OCI-LY3 (cell line): Measurements from ENCODE around the gene ARL13A.

Experiments used
- EZH2phosphoT487 ChIP-seq: fragments of 200-600 bp; shearing (Covaris generic); IDR thresholded peaks from 2 replicates; pipeline ENCODE4 v1.6.1; 2018; ENCODE audit warnings: antibody characterized with exemption, mixed run types, low read depth
- TF ChIP-seq, protein P1 (sequence below): fragments of 200-600, 300-600 bp; sonication (generic); IDR thresholded peaks from 2 replicates; pipeline ENCODE4 v1.5.1; 2014; ENCODE audit warnings: antibody characterized with exemption, low read length, low read depth

- TF ChIP-seq, protein P1, sequence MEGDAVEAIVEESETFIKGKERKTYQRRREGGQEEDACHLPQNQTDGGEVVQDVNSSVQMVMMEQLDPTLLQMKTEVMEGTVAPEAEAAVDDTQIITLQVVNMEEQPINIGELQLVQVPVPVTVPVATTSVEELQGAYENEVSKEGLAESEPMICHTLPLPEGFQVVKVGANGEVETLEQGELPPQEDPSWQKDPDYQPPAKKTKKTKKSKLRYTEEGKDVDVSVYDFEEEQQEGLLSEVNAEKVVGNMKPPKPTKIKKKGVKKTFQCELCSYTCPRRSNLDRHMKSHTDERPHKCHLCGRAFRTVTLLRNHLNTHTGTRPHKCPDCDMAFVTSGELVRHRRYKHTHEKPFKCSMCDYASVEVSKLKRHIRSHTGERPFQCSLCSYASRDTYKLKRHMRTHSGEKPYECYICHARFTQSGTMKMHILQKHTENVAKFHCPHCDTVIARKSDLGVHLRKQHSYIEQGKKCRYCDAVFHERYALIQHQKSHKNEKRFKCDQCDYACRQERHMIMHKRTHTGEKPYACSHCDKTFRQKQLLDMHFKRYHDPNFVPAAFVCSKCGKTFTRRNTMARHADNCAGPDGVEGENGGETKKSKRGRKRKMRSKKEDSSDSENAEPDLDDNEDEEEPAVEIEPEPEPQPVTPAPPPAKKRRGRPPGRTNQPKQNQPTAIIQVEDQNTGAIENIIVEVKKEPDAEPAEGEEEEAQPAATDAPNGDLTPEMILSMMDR = no peak
- TF ChIP-seq EZH2phosphoT487 = no peak
Measured at GRCh38 chrX:100995469-100995868, 26.0 kb downstream of the ARL13A start.
